HG03159 (cell line): ENCODE data around the gene TMEM245.

ENCODE experiments used
- ATAC-seq: cut with Tn5 transposase; IDR thresholded peaks from one replicate; pipeline ENCODE4 v1.9.1; 2021; ENCODE audit warnings: mild to moderate bottlenecking, moderate library complexity; ENCODE audit not compliant: unreplicated experiment

TMEM245 gene

GRCh38 chr9:109107402-109108240, 12.1 kb downstream of the TMEM245 start:
- ATAC-seq, result no peak

DNA sequence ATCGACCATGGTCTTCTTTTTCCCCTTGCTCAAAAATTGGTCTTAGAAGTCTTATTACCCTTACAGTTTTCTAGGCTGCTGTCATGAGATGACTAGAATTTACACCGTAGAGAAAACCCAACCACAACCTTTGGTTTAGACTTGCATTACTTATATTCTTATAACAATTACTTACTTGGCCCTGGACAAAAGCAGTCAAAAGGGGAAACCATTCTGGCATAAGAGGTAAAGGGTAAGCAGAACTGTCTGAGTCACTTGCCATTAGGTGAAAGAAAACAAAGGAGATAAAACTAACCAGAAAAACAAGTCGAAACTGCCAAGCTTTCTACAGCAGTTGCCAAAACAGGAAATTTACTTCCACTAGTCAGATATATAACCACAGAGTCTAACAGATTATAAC, 17.9 kb downstream of the TMEM245 start:
- ATAC-seq, result peak; percentile 84

GRCh38 chr9:109101202-109101595, 18.5 kb downstream of the TMEM245 start:
- no peak for ATAC-seq

DNA sequence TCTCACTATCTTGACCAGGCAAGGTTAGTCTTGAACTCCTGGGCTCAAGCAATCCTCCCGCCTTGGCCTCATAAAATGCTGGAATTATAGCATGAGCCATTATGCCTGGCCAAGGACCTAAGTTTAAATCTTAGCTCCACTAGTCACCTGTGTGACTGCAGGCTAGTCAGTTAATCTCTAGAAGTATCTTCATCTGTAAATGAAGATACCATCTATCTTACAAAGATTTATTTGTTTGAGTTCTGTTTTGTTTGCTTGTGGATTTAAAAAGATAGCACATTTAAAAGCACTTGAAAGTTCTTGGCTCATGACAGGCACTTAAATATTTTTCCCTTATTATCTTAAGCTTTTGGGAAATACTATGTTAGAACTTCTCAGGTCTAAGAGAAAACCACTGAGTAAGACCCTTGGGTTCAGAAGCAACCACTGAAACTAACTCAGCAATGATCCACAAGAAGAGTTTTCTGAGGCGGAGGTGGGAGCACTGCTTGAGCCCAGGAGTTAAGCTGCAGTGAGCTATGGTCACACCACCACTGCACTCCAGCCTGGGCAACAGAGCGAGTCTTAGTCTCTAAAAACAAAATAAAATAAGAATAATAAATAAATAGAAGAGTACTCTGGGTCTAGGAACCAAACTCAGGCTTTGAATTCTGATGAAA, 19.1 kb downstream of the TMEM245 start:
- ATAC-seq, result no peak

GRCh38 chr9:109098960-109099308, 20.8 kb downstream of the TMEM245 start:
- ATAC-seq, result no peak

DNA sequence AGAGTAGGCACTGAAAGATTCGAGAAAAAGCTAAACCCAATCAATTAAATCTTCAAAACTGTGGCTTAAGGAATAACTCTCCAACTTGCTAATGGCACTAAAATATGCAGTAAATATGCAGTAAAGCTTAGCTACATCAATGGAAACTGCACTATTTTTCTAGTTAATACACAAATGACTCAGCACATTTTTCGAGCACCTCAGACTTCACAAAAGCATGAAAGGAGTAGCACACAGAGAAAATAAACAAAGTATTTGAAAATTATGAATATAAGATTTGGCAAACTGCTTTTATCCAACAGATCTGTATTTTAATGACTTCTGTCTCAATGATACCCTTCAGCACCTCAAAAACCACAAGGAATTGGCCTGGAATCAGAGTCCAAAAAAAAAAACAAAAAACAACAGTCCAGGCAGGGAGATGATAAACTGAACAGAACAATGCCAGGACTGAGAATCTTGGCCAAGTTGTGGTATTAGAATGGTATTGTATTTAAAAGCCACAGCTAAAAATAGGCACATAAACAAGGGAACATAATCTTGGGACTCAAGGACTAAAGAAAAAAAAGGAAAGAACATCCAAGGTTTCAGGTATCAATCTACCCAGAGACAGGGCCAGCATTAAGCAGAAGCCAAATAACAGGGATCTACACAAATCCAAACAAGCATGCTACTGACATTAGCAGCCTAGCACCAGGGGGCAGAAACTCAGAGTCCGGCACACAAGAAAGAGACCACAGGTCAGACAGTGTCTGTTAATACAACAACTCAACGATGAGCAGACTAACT, 21.4 kb downstream of the TMEM245 start:
- ATAC-seq, result no peak

- no peak for ATAC-seq
Measured at GRCh38 chr9:109097146-109097545, 22.6 kb downstream of the TMEM245 start.

- no peak for ATAC-seq
Measured at GRCh38 chr9:109095321-109095720, 24.4 kb downstream of the TMEM245 start.

- no peak for ATAC-seq
Measured at GRCh38 chr9:109094268-109094667, 25.5 kb downstream of the TMEM245 start.

GRCh38 chr9:109092587-109092986, 27.2 kb downstream of the TMEM245 start:
- no peak for ATAC-seq

- ATAC-seq, result no peak
Measured at GRCh38 chr9:109092051-109092580, 27.6 kb downstream of the TMEM245 start.

DNA sequence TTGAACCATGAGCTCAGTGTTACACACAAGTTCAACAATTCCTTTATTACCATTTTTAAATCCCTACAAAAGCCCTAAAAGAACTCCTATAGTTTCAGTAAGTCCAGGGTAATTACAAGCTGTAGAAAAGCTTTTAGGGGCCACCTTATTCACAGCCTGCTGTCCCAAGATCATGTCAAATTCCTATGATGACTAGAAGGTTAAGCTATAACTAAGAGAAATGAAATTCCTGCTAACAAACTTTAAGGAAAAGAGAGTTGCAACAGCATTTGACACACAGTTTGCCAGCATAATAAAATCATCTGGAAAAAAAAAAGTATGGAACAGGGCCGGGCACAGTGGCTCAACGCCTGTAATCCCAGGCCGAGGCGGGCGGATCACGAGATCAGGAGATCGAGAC, 31.5 kb downstream of the TMEM245 start:
- ATAC-seq, result no peak

DNA sequence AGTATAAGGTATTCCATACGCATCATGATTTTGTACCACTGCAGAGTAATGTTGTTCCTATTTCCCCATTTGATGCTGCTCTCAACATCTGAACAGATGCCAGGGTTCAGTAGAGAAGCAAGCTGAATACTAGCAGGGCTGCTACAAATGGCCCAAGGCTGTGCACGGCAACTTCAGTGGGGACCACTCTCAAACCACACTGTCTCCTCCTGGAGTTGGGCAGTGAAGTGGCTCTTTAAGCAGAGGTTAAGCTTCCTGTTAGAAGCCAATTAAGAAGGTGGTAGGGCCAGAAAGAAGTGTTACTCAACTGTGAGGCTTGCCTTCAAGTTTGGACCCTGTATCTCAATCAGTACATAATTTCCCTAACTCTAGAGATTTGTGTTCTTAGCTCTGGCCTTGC, 32.0 kb downstream of the TMEM245 start:
- ATAC-seq, result no peak

DNA sequence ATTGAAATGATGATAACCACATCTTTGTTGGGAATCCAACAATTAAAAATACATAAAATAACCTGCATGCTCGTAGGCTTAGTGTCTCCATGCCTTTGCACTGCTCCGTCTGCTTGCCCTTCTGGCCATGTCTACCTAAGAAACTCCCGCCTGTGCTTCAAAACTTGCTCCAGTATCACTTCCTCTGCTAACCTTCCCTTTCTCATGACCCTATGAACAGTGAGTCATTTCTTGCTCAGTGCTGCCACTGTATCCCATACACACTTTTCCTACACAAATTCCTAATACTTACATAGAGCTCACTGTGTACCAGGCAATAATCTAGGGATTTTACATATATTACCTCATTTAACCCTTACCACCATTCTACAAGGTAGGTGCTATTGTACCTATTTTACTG, 33.5 kb downstream of the TMEM245 start:
- ATAC-seq, result peak; percentile 70

- ATAC-seq, result no peak
Measured at GRCh38 chr9:109085510-109085909, 34.2 kb downstream of the TMEM245 start.

- no peak for ATAC-seq
Measured at GRCh38 chr9:109083813-109084405, 35.8 kb downstream of the TMEM245 start.

DNA sequence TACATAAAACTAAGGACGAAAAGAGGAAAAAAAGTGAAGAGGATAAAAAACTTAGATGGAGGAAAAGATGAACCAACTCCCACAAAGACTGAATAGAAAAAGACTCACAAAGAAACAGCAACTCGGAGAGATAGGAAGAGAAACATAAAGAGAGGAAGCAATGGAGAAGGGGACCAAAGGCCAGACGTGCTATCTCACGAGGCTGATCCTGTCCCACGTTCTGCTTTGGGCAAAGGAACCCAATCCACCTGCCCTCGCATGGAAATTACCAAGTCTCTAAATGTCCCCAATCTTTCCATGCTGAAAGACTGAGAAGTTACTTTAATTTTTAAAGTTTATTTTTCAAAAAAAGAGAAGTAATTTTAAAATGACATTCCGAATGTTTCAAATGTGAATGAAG, 36.6 kb downstream of the TMEM245 start:
- ATAC-seq, result no peak

DNA sequence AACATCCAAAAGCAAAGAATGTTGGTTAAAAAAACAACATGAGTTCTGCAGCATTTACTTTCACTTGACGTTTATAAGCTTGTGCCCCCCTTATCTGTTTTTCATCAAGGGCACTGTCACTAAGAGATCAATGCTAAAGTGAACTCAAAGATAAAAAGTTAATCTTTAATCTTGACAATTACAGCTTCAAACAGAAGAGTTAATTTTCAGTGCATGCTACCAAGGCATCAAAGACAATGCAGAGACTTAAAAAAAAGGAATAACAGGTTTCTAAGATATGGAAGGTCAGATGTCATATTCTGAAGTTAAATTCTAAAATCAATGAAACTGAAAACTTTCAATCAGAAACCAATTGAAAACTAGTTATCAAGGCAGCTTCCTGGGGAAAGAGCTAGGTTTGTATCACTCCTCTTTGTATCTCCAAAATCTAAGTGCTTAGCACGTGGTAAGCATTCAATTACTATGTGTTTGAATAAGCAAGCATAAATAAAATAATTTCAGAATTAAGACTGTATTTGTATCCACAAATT, 37.6 kb downstream of the TMEM245 start:
- ATAC-seq, result no peak

GRCh38 chr9:109074236-109074889, 45.4 kb downstream of the TMEM245 start:
- no peak for ATAC-seq

- no peak for ATAC-seq
Measured at GRCh38 chr9:109072821-109073435, 46.8 kb downstream of the TMEM245 start.
